CD4-positive, alpha-beta T cell treated with Interleukin-6 at 100 ng/mL for 8 hours (primary cell): ENCODE measurements around the gene TMEM250.
"Not testable (repeated sequence)": the region's sequence is repeated elsewhere in the genome, so short reads cannot be mapped to it uniquely, and the experiment has no call there.

ENCODE experiments used
- DNase-seq: peaks from one replicate; pipeline ENCODE4 v3.0.0-alpha.2; 2020; ENCODE audit warnings: mixed read lengths, low spot score

The TMEM250 gene

GRCh38 chr9:136118320-136119060 lies at the start of gene TMEM250:
TMEM250 (minus strand) TSS chr9:136118875; CDS start chr9:136116900, 1,975 bp downstream.
- DNase-seq: peak; percentile 96

GRCh38 chr9:136163248-136163850 lies 44.7 kb upstream of the TMEM250 start:
- no peak for DNase-seq

GRCh38 chr9:136160995-136161610 lies 42.4 kb upstream of the TMEM250 start:
- DNase-seq: no peak

GRCh38 chr9:136160381-136160841 lies 41.7 kb upstream of the TMEM250 start:
- no peak for DNase-seq

- DNase-seq: no peak
Measured at GRCh38 chr9:136159851-136160250, 41.2 kb upstream of the TMEM250 start.

GRCh38 chr9:136157477-136158265 lies 39.0 kb upstream of the TMEM250 start:
- DNase-seq: no peak

- DNase-seq: no peak
Measured at GRCh38 chr9:136156209-136157120, 37.8 kb upstream of the TMEM250 start.

- DNase-seq: no peak
Measured at GRCh38 chr9:136155576-136155975, 36.9 kb upstream of the TMEM250 start.

GRCh38 chr9:136154943-136155342 lies 36.3 kb upstream of the TMEM250 start:
- DNase-seq: no peak

GRCh38 chr9:136153381-136154065 lies 34.8 kb upstream of the TMEM250 start:
- DNase-seq: no peak

- no peak for DNase-seq
Measured at GRCh38 chr9:136152931-136153330, 34.3 kb upstream of the TMEM250 start.

GRCh38 chr9:136152543-136152866 lies 33.8 kb upstream of the TMEM250 start:
- DNase-seq: no peak

- no peak for DNase-seq
Measured at GRCh38 chr9:136151848-136152542, 33.3 kb upstream of the TMEM250 start.

- DNase-seq: no peak
Measured at GRCh38 chr9:136151214-136151804, 32.6 kb upstream of the TMEM250 start.

- DNase-seq: not testable (repeated sequence)
Measured at GRCh38 chr9:136150664-136151213, 32.1 kb upstream of the TMEM250 start.

GRCh38 chr9:136149853-136150252 lies 31.2 kb upstream of the TMEM250 start:
- no peak for DNase-seq

- DNase-seq: no peak
Measured at GRCh38 chr9:136149337-136149736, 30.7 kb upstream of the TMEM250 start.

- DNase-seq: no peak
Measured at GRCh38 chr9:136148766-136149165, 30.1 kb upstream of the TMEM250 start.
